ENCODE measurements around the gene DNAJC6.

GRCh38 chr1:65377496-65378246 lies 68.3 kb downstream of the DNAJC6 start:
- TF ChIP-seq CTCF (IDR thresholded peaks at IDR 0.05) (no peak), POLR2A (IDR thresholded peaks at IDR 0.05) (no peak)
